ENCODE results near the gene HOXB2.
"Not testable (repeated sequence)": the region's sequence is repeated elsewhere in the genome, so short reads cannot be mapped to it uniquely, and the experiment has no call there.

HOXB2 gene

DNA sequence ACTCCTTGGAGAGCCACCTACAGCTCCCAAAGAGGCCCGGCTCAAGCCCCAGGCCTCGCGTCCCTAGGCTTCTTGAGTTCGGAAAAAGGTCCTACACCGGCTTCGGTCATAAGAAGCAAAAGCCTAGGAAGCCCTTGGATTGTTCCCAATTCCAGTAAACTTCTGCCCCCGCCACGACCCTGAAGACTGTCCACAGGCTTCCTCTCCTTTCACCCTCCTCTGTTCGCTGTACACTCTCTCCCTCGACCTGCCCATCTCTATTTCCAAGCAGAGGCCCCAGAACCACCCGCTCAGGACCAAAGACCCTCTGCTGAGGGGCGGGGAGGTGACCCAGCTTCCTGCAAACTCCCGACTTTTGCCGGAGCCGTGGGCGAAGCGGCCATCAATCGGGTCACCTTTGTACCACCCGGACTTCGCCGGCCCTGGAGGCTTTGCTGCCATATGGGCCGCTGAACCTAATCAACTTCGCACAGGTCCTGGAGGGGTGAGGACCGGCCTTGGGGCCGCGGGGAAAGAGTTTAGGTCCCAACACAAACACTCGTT is 2.7 kb downstream of the HOXB2 start:
- in situ Hi-C loops (cut with MboI; ENCODE audit: low sequenced_read_pairs): no loop called here

DNA sequence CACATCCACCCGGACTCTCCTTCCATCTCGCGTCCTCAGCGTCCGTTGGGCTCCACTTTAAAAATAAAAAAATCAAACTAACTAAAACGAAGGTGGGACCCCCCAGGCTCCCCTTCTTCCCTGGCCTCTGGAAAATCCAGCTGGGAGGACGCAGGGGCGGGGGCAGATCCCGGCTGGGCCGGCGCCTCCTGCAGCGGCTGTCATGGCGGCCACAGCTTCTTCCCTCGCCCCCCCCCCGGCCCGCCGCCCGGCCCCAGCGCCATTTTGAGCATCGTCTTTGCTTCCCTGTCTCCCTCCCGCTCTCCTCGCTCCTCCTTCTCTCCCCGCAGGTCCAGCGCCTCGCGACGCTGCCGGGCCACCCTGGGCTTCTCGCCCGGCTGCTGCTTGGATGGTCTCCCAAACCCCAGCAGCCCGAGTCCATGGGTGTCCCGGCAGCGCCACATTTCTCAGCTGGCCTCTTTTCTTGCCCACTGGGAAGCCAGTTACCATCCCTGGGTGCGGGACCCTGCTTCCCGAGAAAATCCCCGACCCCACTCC is 3.3 kb downstream of the HOXB2 start:
- in situ Hi-C loops (cut with MboI; ENCODE audit: low sequenced_read_pairs): no loop called here

GRCh38 chr17:48541036-48541576 is 3.8 kb downstream of the HOXB2 start:
- in situ Hi-C loops (cut with MboI; ENCODE audit: low sequenced_read_pairs): no loop called here

GRCh38 chr17:48540213-48540612 is 4.7 kb downstream of the HOXB2 start:
- in situ Hi-C loops (cut with MboI; ENCODE audit: low sequenced_read_pairs): no loop called here

DNA sequence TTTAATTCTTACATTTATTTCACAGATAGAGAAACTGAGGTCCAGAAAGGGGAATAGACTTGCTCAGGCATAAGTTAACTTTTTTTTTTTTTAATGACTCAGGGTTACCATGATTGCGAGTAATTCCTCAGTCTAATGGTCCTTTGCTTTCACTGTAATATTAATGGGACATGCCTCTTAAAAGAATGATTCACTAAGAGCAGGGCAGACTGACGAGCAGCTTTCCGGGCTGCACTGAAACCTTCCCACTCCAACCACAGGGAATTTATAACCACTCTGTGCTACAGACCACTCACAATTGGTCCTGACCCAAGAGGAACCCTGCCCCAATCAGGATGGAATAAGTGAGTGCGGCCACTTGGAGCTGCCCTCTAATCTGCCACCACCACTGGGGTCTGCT is 5.7 kb downstream of the HOXB2 start:
- in situ Hi-C loops (cut with MboI; ENCODE audit: low sequenced_read_pairs): no loop called here

- in situ Hi-C loops (cut with MboI; ENCODE audit: low sequenced_read_pairs): no loop called here
Measured at GRCh38 chr17:48537316-48537715, 7.6 kb downstream of the HOXB2 start.

DNA sequence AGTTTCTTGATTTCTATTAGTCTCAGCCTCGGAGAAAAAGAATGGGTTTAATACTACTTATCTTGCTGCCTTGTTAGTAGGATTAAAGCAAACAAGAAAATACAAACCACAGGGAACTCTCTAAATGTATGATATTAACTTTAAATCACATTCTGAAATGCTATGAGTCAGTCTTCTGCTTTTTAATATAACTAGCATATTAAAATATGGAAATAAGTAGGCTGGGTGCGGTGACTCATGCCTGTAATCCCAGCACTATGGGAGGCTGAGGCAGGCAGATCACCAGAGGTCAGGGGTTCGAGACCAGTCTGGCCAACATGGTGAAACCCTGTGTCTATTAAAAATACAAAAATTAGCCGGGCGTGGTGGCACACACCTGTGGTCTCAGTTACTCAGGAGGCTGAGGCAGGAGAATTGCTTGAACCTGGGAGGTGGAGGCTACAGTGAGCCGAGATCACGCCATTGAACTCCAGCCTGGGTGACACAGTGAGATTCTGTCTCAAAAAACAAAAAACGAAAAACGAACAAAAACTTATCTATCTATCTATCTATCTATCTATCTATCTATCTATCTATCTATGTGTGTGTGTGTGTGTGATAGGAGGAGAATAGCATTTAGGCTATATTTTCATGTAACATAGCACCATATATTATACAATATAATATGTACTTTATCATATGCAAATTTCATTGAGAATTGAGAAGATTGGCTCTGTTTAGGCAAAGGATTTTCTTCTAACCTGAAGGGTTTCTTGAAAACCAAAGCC is 8.9 kb downstream of the HOXB2 start:
- in situ Hi-C loops (cut with MboI; ENCODE audit: low sequenced_read_pairs): not testable (repeated sequence)

DNA sequence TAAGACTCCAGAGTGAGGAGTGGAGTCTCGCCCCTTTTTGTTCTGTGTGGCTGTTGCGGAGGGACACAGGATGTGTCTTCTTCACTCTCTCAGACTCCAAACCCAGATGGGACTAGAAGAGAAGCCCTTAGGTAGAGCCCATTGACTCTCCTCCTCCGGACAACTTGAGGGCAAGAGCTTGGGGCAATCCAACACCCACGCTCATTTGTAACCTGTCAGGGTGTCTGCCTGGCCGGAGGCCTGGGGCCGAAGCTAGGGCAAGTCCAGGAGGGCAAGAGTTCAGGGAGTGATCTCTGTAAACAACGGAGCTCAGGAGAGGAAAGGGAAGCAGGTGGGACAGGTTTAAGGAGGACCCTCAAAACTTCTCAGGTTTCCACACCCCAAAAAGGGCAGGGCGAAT is 12.6 kb downstream of the HOXB2 start:
- in situ Hi-C loops (cut with MboI; ENCODE audit: low sequenced_read_pairs): no loop called here

GRCh38 chr17:48530887-48531272 is 14.0 kb downstream of the HOXB2 start, which contains the start of gene HOXB1:
Gene HOXB1 (minus strand): TSS chr17:48531011. CDS start chr17:48530904, 107 bp downstream.
- in situ Hi-C loops (cut with MboI; ENCODE audit: low sequenced_read_pairs): no loop called here

GRCh38 chr17:48530208-48530886 is 14.6 kb downstream of the HOXB2 start:
- in situ Hi-C loops (cut with MboI; ENCODE audit: low sequenced_read_pairs): no loop called here

- in situ Hi-C loops (cut with MboI; ENCODE audit: low sequenced_read_pairs): no loop called here
Measured at GRCh38 chr17:48529683-48530009, 15.3 kb downstream of the HOXB2 start.

DNA sequence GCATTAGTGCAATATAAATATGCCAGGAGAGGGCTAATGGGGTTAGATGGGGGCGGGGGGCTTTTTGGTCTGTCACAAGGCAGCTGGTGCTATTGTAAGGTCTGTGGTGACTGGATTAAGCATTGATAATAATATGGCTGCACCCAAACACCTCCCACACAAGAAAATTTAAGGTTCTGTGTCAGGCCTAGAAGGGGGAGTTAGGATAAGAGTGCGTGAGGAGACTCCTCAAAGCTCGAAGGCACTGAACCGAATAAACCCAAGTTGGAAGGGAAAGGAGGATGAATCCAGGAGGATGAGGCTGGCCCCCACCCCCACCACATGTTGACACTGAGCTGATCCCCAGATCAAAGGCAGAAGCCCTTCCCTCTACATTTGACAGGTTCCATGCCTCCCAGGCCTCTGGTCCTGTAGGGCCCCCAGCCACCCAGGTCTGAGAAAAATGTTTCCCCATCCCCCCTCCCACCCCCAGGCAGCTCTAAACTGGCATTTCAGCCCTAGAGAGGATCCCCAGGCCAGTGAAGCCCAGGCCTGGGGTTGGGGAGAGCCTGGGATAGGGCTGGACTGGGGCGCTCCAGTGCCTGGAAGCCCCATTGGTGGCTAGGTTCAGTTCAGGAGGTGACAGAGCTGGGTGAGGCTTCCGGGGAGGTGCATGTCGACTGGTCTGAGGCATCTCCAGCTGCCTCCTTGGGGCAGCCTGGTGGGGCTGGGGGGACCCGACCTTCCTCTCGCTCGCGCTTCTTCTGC is 15.8 kb downstream of the HOXB2 start:
- in situ Hi-C loops (cut with MboI; ENCODE audit: low sequenced_read_pairs): no loop called here

GRCh38 chr17:48528153-48528935 is 16.6 kb downstream of the HOXB2 start:
- in situ Hi-C loops (cut with MboI; ENCODE audit: low sequenced_read_pairs): no loop called here

GRCh38 chr17:48527547-48527932 is 17.4 kb downstream of the HOXB2 start:
- in situ Hi-C loops (cut with MboI; ENCODE audit: low sequenced_read_pairs): no loop called here

GRCh38 chr17:48526608-48527546 is 18.0 kb downstream of the HOXB2 start:
- in situ Hi-C loops (cut with MboI; ENCODE audit: low sequenced_read_pairs): no loop called here

- in situ Hi-C loops (cut with MboI; ENCODE audit: low sequenced_read_pairs): no loop called here
Measured at GRCh38 chr17:48523010-48523409, 21.9 kb downstream of the HOXB2 start.

DNA sequence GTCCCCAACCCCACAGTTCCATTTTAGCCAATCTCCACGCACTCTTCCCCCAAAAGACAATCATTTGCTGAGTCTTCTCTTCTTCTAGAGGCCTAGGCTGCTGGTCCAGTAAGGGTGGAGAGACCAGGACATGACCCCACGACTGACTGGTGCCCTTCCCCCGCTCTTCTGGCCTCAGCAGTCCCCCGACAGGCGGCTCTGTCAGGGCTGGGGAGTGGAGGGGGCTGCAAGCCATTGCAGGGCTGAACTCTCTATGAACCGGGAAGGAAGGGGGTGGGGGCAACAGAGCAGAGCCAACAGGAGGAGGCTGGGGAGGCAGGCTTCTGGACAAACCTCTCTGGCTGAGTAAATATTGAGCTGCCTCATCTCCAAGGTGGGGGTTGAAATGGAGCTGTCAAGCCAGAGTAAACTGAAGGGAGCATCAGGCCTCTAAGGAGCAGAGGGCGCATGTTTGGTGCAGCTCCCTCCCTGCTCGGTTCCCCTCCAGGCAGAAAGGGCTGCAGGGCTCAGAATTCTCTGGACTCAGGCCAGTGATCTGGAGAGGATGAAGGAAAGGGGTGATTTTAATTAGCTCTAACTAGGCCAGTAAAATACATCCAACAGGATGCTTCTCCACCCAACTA is 22.8 kb downstream of the HOXB2 start:
- in situ Hi-C loops (cut with MboI; ENCODE audit: low sequenced_read_pairs): no loop called here

DNA sequence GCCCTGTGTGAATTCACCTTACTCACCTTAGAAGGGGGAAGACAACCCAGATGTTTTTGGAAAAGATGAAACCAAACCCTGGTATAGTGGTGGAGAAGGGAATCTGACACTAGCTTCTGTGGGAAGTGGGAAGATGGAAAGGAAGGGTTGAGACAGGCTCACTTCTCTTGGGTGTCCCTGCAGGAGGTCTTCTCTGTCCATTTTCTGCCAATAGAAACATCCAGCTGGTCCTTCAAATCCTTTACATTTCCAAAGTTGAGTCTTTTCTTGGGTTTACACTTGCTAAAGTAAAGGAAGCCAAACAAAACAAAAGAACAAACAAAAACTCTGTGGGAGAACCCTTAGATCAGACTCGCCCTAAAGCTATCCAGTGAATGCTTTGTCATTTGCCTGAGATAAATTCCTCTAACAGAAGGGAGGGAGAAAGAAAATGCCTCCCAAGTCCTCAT is 24.3 kb downstream of the HOXB2 start:
- in situ Hi-C loops (cut with MboI; ENCODE audit: low sequenced_read_pairs): no loop called here

- in situ Hi-C loops (cut with MboI; ENCODE audit: low sequenced_read_pairs): no loop called here
Measured at GRCh38 chr17:48519427-48519826, 25.5 kb downstream of the HOXB2 start.
